Thoracic aorta (tissue), 2 donors: ENCODE results near the gene MYBPHL. TPM values are rescaled to one million over a fixed set of nuclear protein-coding genes. Genes with fewer than 3 reads are reported as not detected.

Experiments used
- ATAC-seq: fragments of 150-250 bp; one replicate; pipeline ENCODE4 v1.8.0; 2017; ENCODE audit warnings: low read depth; ENCODE audit not compliant: insufficient number of reproducible peaks, low FRiP score
- DNase-seq: peaks from one replicate; pipeline ENCODE4 v3.0.0-alpha.2; 2020; ENCODE audit warnings: low spot score
- H3K27ac ChIP-seq, 2 donors: fragments of 200-600 bp; sonication (generic); 1 replicate in 1 of 2; 2 replicates in 1 of 2; pipeline ENCODE4 v1.5.1; 2016; ENCODE audit warnings: mild to moderate bottlenecking in 2 of 2, moderate library complexity in 2 of 2
- H3K27me3 ChIP-seq: fragments of 200-600 bp; sonication (generic); replicated peaks from 2 replicates; pipeline ENCODE4 v1.6.0; 2016; ENCODE audit warnings: mild to moderate bottlenecking; ENCODE audit not compliant: insufficient read depth
- H3K36me3 ChIP-seq: fragments of 200-600 bp; sonication (generic); one replicate; pipeline ENCODE4 v1.5.1; 2016
- H3K4me1 ChIP-seq, 2 donors: fragments of 200-600 bp; sonication (generic); 1 replicate in 1 of 2; 2 replicates in 1 of 2; pipeline versions ENCODE4 v1.5.1 to v1.6.0; 2016; ENCODE audit warnings: low read depth in 2 of 2, mild to moderate bottlenecking in 1 of 2; ENCODE audit not compliant: control insufficient read depth in 1 of 2
- H3K4me3 ChIP-seq: fragments of 200-600 bp; sonication (generic); 2 replicates; pipeline ENCODE4 v1.5.1; 2016; ENCODE audit warnings: mild to moderate bottlenecking
- H3K9me3 ChIP-seq: fragments of 200-600 bp; sonication (generic); 2 replicates; pipeline ENCODE4 v1.5.1; 2016
- total RNA-seq, 2 donors: library from RNA; depleted of rRNA; stranded (reverse); fragments of >200 nt; gene quantifications; one replicate each; pipeline versions ENCODE4 v1.1.0 to v1.2.3, GENCODE V29; 2016
- TF ChIP-seq, protein P1 (sequence below): fragments of 200-600 bp; sonication (generic); IDR thresholded peaks from one replicate; pipeline ENCODE4 v1.5.1; 2019; ENCODE audit warnings: antibody characterized with exemption

Gene MYBPHL
- total RNA-seq, 2 donors from 2014 or later, result 1.1 TPM; not detected in 1

DNA sequence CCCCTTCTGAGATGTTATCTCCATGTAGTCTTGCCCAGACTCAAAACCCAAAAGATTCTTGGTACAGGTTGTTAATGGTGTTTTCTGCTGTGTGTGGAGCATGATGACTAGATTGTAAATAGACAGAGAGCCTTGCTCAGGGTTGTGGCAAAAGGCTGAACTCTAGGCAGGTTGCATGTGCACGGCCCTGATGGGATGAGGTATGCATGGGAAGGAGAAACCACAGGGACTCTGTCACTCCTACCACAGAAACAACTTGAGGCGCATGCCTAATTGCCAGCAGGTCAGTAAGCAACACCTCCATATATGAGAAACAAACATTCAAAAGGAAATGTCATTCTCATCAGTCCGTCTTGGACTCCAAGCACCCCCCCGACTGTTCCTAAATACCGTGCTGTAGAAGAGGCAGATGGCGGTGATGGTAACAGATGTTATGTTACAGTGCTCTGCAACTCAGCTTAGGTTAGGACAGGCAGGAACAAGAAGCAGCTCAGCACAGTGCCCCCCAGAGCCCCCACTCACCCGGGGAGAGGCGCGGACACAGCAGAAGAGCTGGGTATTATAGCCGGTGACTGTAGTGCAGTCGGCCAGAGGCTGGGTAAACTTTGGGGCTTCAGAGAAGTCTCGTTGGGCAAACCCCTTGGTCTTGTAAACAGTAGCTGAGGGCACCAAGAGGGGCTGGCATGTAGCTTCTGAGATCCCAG, 10.9 kb downstream of the MYBPHL start:
- TF ChIP-seq, protein P1, sequence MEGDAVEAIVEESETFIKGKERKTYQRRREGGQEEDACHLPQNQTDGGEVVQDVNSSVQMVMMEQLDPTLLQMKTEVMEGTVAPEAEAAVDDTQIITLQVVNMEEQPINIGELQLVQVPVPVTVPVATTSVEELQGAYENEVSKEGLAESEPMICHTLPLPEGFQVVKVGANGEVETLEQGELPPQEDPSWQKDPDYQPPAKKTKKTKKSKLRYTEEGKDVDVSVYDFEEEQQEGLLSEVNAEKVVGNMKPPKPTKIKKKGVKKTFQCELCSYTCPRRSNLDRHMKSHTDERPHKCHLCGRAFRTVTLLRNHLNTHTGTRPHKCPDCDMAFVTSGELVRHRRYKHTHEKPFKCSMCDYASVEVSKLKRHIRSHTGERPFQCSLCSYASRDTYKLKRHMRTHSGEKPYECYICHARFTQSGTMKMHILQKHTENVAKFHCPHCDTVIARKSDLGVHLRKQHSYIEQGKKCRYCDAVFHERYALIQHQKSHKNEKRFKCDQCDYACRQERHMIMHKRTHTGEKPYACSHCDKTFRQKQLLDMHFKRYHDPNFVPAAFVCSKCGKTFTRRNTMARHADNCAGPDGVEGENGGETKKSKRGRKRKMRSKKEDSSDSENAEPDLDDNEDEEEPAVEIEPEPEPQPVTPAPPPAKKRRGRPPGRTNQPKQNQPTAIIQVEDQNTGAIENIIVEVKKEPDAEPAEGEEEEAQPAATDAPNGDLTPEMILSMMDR, result no peak
- Histone ChIP-seq H3K4me3 (no peak overlapping the region), H3K9me3 (no peaks in the 10 kb centered on the region), H3K27me3 (no peaks in the 10 kb centered on the region), H3K27ac (no peak overlapping the region), H3K4me1 (peaks cover 0 to 3% of the 10 kb centered on the region in 2 donors), H3K36me3 (no peaks in the 10 kb centered on the region)
- ATAC-seq, result no peak
- no peak for DNase-seq

DNA sequence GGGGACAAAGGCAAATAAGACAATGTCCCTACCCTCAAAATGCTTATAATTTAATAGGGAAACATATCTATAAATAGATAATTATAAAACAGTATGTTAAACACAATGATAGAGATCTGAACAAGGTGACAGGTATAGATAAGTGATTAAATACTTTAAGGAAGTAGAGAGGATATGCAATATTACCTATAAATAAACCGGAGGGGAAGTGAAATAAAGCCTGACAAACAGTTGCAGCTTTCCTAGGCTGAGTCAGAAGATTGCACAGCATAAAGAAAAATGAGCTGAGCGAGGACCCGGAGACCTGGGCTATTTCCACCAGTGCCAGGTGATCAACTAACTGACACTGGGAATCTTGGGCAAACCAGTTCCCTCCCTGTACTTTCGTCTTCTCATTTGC, 12.3 kb downstream of the MYBPHL start:
- H3K4me3 ChIP-seq, result no peak overlapping the region
- no peak overlapping the region for H3K27ac ChIP-seq
- no peaks in the 10 kb centered on the region for H3K27me3 ChIP-seq
- TF ChIP-seq, protein P1, result no peak
- H3K4me1 ChIP-seq, result peaks cover 0 to 2% of the 10 kb centered on the region in 2 donors
- ATAC-seq (no peak), DNase-seq (no peak)
- H3K9me3 ChIP-seq, result no peaks in the 10 kb centered on the region
- no peaks in the 10 kb centered on the region for H3K36me3 ChIP-seq

DNA sequence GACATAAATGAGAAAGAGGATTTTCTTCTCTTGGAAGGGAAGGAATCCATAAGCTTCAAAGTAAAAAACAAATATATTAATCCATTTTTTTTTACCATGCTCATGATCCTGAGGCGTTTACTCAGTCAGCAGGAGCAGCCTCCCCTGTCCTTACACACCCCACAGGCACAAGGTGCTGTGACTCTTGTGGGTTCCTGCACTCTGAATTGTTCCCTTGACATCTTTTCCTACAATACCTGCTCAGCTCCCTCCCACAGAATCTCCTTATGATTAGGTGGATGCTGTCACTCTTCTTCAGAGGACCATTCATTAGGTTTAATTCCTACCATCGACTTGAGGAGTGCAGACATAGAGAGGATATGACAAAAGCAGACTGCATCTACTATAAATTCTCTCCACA, 13.8 kb downstream of the MYBPHL start:
- Histone ChIP-seq H3K27me3 (no peaks in the 10 kb centered on the region), H3K36me3 (no peaks in the 10 kb centered on the region), H3K4me3 (no peak overlapping the region)

DNA sequence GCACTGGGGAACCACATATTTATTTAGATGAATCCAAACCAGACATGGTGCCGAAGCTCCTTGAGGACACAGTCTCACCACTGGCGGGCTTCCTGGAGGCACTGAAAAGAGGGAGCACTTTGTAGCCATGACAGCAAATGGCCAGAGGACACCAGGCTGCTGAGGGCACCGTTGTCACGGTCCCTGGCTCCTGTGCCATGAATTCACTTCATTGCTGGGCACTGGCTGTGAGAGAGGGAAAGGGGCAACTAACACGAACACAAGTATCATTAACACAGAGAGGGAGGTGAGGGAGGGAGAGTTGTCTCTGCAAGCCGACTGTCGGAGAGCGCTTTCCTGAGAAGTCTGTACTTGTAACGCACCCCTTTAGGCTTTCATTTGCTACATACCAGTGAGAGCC, 14.4 kb downstream of the MYBPHL start:
- Histone ChIP-seq H3K27ac (no peak overlapping the region), H3K4me1 (no peaks in the 10 kb centered on the region), H3K36me3 (no peaks in the 10 kb centered on the region), H3K27me3 (no peaks in the 10 kb centered on the region), H3K9me3 (no peaks in the 10 kb centered on the region), H3K4me3 (no peak overlapping the region)
- ATAC-seq (no peak), DNase-seq (no peak)
- TF ChIP-seq, protein P1, result no peak

More for the DNA sequence above, 13.8 kb downstream of the MYBPHL start:
- H3K4me1 ChIP-seq, result no peaks in the 10 kb centered on the region
- TF ChIP-seq, protein P1, result no peak
- H3K9me3 ChIP-seq, result no peaks in the 10 kb centered on the region
- DNase-seq (no peak), ATAC-seq (no peak)
- H3K27ac ChIP-seq, result no peak overlapping the region

DNA sequence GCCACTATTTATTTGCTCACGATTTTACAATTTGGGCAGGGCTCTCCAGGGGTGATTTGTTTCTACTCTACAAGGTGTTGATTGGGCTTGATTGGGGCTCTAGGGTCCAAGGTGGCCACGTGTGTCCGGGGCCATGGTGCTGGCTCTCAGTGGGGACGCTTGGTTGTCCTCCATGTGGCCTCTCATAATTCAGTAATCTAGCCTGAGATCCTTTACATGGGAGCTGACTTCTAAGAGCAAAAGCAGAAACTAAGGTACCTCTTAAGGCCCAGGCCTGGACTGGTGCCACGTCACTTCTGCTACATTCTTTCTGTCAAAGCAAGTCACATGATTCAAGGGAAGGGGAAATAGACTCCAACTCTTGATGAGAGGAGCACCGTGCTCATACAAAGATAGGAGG, 15.8 kb downstream of the MYBPHL start:
- H3K27ac ChIP-seq, result no peak overlapping the region
- DNase-seq (no peak), ATAC-seq (no peak)
- TF ChIP-seq, protein P1, result no peak
- no peaks in the 10 kb centered on the region for H3K9me3 ChIP-seq
- no peak overlapping the region for H3K4me3 ChIP-seq
- no peaks in the 10 kb centered on the region for H3K27me3 ChIP-seq
- H3K36me3 ChIP-seq, result no peaks in the 10 kb centered on the region
- H3K4me1 ChIP-seq, result no peaks in the 10 kb centered on the region
